ENCODE measurements around the gene ROBO2.

Gene ROBO2, protein sequence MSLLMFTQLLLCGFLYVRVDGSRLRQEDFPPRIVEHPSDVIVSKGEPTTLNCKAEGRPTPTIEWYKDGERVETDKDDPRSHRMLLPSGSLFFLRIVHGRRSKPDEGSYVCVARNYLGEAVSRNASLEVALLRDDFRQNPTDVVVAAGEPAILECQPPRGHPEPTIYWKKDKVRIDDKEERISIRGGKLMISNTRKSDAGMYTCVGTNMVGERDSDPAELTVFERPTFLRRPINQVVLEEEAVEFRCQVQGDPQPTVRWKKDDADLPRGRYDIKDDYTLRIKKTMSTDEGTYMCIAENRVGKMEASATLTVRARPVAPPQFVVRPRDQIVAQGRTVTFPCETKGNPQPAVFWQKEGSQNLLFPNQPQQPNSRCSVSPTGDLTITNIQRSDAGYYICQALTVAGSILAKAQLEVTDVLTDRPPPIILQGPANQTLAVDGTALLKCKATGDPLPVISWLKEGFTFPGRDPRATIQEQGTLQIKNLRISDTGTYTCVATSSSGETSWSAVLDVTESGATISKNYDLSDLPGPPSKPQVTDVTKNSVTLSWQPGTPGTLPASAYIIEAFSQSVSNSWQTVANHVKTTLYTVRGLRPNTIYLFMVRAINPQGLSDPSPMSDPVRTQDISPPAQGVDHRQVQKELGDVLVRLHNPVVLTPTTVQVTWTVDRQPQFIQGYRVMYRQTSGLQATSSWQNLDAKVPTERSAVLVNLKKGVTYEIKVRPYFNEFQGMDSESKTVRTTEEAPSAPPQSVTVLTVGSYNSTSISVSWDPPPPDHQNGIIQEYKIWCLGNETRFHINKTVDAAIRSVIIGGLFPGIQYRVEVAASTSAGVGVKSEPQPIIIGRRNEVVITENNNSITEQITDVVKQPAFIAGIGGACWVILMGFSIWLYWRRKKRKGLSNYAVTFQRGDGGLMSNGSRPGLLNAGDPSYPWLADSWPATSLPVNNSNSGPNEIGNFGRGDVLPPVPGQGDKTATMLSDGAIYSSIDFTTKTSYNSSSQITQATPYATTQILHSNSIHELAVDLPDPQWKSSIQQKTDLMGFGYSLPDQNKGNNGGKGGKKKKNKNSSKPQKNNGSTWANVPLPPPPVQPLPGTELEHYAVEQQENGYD (N-terminal part only)

GRCh38 chr3:77039606-77040171, at the start of gene ROBO2:
Gene ROBO2 (plus strand): TSS chr3:77040099. CDS start chr3:77040786, 687 bp downstream.
- DNase-seq = no peak

DNA sequence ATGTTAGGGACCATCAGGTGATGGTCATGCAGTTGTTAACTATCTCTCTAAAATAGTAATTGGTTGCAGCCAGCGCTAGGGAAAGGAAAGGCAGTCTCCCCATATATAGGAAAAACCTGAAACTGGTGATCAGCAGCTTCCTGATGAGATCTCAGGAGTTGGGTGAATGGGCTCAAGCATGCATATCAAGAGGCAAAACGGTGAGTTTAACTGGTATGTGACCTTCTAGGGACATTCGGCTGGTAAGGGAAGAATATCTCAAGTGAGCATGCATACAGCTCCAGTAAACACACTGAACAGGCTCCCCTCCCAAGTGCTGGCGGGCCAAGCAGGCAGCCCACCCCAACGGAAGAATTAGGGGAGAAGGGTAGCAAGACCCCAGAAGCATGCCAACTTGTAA, 49.3 kb upstream of the ROBO2 start:
- no peak for DNase-seq

- no peak for DNase-seq
Observed at GRCh38 chr3:76991165-76991564, 48.7 kb upstream of the ROBO2 start.

DNA sequence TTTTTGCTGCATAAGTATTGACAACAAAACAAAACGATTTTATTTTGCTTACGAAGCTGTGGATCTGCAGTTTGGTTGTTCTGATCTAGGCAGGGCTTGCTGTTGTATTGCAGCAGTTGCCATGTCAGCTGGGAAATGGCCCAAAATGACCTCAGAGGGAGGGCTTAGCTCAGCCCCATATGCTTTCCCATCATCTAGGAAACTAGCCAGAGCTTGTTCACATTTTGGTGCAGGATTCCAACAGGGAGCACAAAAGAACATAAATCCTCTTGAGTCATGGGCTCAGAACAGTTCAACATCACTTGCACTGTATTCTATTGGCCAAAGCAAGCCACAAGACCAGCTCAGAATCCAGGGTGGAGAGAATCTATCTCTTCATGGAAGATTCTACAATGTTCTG, 42.2 kb upstream of the ROBO2 start:
- no peak for DNase-seq

GRCh38 chr3:76998555-76998954, 41.3 kb upstream of the ROBO2 start:
- no peak for DNase-seq

GRCh38 chr3:77001062-77001701, 38.7 kb upstream of the ROBO2 start:
- DNase-seq = no peak

DNA sequence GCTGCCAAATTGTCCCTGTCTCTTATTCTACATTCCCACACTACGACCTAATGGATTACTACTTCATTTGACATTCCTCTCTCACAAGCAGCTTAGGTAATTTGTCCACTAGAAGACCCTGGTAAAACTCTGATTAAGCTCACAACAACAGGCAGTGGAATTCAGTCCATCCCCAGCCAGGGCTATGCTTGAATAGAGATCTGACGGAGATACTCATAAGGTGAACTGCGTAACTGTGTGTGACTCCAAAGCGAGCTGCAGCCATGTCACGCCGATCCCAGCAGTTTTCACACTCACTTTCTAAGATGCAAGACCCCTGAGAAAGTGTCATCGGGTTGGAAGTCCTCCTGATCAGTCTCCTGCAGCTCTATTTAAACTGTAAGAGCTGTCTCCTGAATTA, 25.7 kb upstream of the ROBO2 start:
- no peak for DNase-seq

DNA sequence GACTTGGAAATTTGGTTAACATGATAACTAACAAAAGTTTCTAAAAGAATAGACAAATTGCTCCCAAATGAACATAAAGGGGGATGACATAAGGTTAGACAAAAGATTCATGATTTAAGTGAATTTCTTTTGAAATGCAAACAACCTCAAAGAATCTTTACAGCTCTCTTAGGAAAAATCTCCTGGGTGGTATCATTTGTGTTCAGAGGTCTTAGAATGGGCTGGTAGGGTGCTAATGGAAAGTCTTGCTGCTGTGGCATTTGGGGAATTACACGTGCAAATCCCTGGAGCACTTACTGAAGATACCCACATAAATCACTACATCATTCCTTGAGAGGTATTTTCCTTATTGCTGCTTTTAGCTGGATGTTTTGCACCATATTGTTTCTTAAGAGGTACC, 14.4 kb upstream of the ROBO2 start:
- DNase-seq = no peak

GRCh38 chr3:77026904-77027634, 12.8 kb upstream of the ROBO2 start:
- DNase-seq = no peak

- DNase-seq = no peak
Observed at GRCh38 chr3:77028005-77028404, 11.9 kb upstream of the ROBO2 start.

- DNase-seq = no peak
Observed at GRCh38 chr3:77038468-77038929, 1.4 kb upstream of the ROBO2 start.

GRCh38 chr3:77038930-77039605, 831 bp upstream of the ROBO2 start:
- no peak for DNase-seq

GRCh38 chr3:77040216-77040615, 317 bp downstream of the ROBO2 start:
- no peak for DNase-seq

- DNase-seq = no peak
Observed at GRCh38 chr3:77040926-77041722, 1.2 kb downstream of the ROBO2 start.

DNA sequence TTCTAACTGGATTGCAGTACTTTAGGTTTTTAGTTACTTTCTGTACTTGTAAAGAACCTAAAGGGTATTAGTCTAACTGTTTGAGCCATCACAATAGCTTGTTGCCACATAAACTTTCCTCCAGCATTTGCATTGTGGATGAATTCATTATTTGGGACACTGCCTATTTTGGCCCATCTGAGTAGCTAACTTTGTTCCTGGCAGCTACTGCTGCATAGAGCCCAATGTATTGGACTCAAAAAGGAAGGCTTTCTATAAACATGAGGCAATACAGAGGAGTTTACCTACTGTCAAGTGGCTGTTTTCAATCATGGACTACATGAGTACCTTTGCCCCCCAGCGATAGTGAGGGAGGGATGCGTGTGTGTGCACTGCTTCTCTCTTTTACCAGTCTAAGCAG, 1.9 kb downstream of the ROBO2 start:
- no peak for DNase-seq

DNA sequence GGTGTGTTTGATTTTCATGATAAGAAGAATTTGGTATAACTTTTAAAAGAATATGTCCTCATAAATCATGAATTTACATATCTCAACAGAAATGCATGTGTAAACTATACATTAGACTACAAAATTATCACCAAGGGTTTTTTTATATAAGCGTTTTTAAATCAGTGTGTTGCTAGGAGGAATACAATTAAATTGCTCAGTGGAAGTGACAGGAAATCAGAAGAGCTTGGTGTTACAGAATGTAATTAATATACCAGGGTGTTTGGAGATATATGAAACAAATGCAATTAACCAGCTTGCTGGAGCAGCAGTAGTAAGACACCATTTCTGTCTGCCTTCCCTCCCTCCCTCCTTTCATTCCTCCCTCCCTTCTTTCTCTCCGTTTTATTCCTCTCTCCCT, 2.4 kb downstream of the ROBO2 start:
- no peak for DNase-seq

DNA sequence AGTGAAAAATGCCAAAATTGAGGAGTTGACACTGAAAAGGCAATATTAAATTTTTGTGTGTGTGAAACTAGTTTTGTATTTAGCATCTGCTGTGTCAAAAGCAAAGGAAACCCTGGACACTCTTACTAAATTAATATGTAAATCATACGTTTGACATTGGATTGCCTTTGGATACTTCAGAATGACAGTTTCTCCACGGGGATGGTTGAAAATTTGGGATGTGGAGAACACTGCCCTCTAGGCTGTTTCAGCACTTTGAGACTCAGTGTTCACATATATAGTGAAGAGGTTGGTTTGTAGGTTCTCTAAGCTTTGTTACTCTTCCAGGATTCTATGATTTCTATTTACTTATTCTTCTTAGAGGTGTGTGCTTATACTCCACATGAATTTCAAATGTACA, 3.0 kb downstream of the ROBO2 start:
- DNase-seq = no peak

- DNase-seq = no peak
Observed at GRCh38 chr3:77045686-77046085, 5.8 kb downstream of the ROBO2 start.

- no peak for DNase-seq
Observed at GRCh38 chr3:77048186-77048585, 8.3 kb downstream of the ROBO2 start.

DNA sequence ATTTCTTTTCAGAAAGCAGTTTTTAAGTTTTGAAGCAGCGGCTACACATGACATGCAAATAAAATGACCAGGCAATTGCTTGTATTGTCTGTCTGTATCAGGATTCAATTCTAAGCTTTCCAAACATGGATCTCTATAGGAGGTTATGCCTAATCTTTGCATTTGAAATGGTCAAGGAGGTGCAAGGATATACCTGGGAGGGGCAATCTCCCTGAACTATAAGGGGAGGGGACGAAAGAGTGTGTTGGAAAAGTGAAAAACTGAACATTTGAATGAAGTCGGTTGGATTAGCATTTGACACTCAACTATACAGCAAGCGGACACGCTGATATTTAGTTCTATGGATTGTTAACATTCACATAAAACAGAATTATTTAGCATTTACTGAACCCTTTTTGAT, 11.7 kb downstream of the ROBO2 start:
- DNase-seq = no peak
